K562 (cell line): ENCODE results near the gene RYR1. TPM values are rescaled to one million over a fixed set of nuclear protein-coding genes. Genes with fewer than 3 reads are reported as not detected.

ENCODE experiments used
- ASH1L ChIP-seq: fragments of 450-650 bp; IDR thresholded peaks from 2 replicates; pipeline ENCODE4 v1.6.1; 2018; ENCODE audit warnings: borderline replicate concordance, mild to moderate bottlenecking, low read depth; ENCODE audit not compliant: partially characterized antibody
- COPS2 ChIP-seq: fragments of 450-650 bp; conservative IDR thresholded peaks from 2 replicates; pipeline ENCODE4 v1.6.1; 2016; ENCODE audit warnings: mild to moderate bottlenecking, moderate library complexity
- CREB1 ChIP-seq, 2 experiments: sonication (generic) in 1 of 2; formaldehyde crosslinking in 1 of 2; IDR thresholded peaks; 2 replicates each; pipeline versions ENCODE4 v1.6.1 to v1.8.0; 2012 to 2022; ENCODE audit warnings: inconsistent platforms in 1 of 2, mild to moderate bottlenecking in 1 of 2, missing genetic modification reagents in 1 of 2, moderate library complexity in 1 of 2
- EZH2 ChIP-seq: IDR thresholded peaks from 2 replicates; pipeline ENCODE4 v1.6.1; 2012; ENCODE audit warnings: low read depth, mild to moderate bottlenecking, inconsistent platforms, low read length, borderline replicate concordance
- FOXA3 ChIP-seq, 2 experiments: fragments of 450-650 bp in 1 of 2; sonication (generic) in 1 of 2; formaldehyde crosslinking; IDR thresholded peaks in 1 of 2; conservative IDR thresholded peaks in 1 of 2; 2 replicates each; pipeline versions ENCODE4 v1.4.0 to v1.8.0; 2020 to 2022; ENCODE audit warnings: mild to moderate bottlenecking in 2 of 2, missing genetic modification reagents in 1 of 2
- MYC ChIP-seq, 2 experiments: fragments of 250-450 bp in 1 of 2; sonication (Bioruptor Pico) in 1 of 2; IDR thresholded peaks; 2 replicates each; pipeline versions ENCODE4 v1.5.1 to v1.6.1; 2012 to 2021; ENCODE audit warnings: low read depth in 2 of 2, borderline replicate concordance in 1 of 2, improper control_type of control experiment in 1 of 2, low read length in 1 of 2, mild to moderate bottlenecking in 1 of 2, moderate library complexity in 1 of 2
- NFE2 ChIP-seq: IDR thresholded peaks from 2 replicates; pipeline ENCODE4 v1.6.1; 2014; ENCODE audit warnings: antibody characterized with exemption, low read depth
- SMARCA5 ChIP-seq: fragments of 450-650 bp; IDR thresholded peaks from 2 replicates; pipeline ENCODE4 v1.6.1; 2016
- TFAM ChIP-seq: fragments of 250-450 bp; sonication (Bioruptor Pico); conservative IDR thresholded peaks from 2 replicates; pipeline ENCODE4 v1.5.0; 2021; ENCODE audit warnings: mild to moderate bottlenecking, moderate library complexity
- ZNF146 ChIP-seq: IDR thresholded peaks from one replicate; pipeline ENCODE4 v1.6.1; 2018; ENCODE audit warnings: missing compliant biosample characterization; ENCODE audit not compliant: unreplicated experiment
- ZNF165 ChIP-seq: fragments of 250-450 bp; sonication (Bioruptor Pico); IDR thresholded peaks from 2 replicates; pipeline ENCODE4 v1.4.0; 2020; ENCODE audit warnings: borderline replicate concordance
- ZNF212 ChIP-seq: fragments of 450-650 bp; formaldehyde crosslinking; IDR thresholded peaks from 2 replicates; pipeline ENCODE4 v1.4.0; 2020; ENCODE audit warnings: mild to moderate bottlenecking
- ZNF274 ChIP-seq: IDR thresholded peaks from 2 replicates; pipeline ENCODE4 v1.6.1; 2011; ENCODE audit warnings: low read depth, mild to moderate bottlenecking, low read length, moderate library complexity, borderline replicate concordance
- ZNF444 ChIP-seq: fragments of 250-450 bp; sonication (Bioruptor Pico); IDR thresholded peaks from 2 replicates; pipeline ENCODE4 v1.4.0; 2020; ENCODE audit warnings: mild to moderate bottlenecking, moderate library complexity
- ZNF445 ChIP-seq: fragments of 250-450 bp; sonication (Bioruptor Pico); IDR thresholded peaks from 2 replicates; pipeline ENCODE4 v1.4.0; 2020; ENCODE audit warnings: low read depth, mild to moderate bottlenecking, moderate library complexity
- ZNF507 ChIP-seq: conservative IDR thresholded peaks from 2 replicates; pipeline ENCODE4 v1.6.1; 2017; ENCODE audit warnings: missing genetic modification characterization, missing compliant biosample characterization
- ZNF695 ChIP-seq: fragments of 450-650 bp; formaldehyde crosslinking; IDR thresholded peaks from 2 replicates; pipeline ENCODE4 v1.4.0; 2020; ENCODE audit warnings: mild to moderate bottlenecking, moderate library complexity
- ZNF76 ChIP-seq: fragments of 250-450 bp; sonication (Bioruptor Pico); IDR thresholded peaks from 2 replicates; pipeline ENCODE4 v1.4.0; 2020; ENCODE audit warnings: mild to moderate bottlenecking, moderate library complexity, borderline replicate concordance
- ZZZ3 ChIP-seq: fragments of 450-650 bp; IDR thresholded peaks from 2 replicates; pipeline ENCODE4 v1.6.1; 2016; ENCODE audit warnings: antibody characterized with exemption, mild to moderate bottlenecking, moderate library complexity
- polyA plus RNA-seq, 8 experiments: library from polyadenylated mRNA; depleted of rRNA in 4 of 8; stranded (reverse) in 5 of 8; unstranded in 3 of 8; fragments of >200 nt; fragmentation: Nextera tagmentation in 2 of 8; fragmentation: Illumina TruSeq in 1 of 8; extraction: Ambion mirVana in 2 of 8; extraction: Trizol in 1 of 8; gene quantifications; 2 replicates each; pipeline versions ENCODE4 v1.2.1 to v1.2.3, GENCODE V29; 2011 to 2014; ENCODE audit warnings: inconsistent platforms in 1 of 8, missing spikeins in 1 of 8
- total RNA-seq, 7 experiments: library from RNA; depleted of rRNA in 6 of 7; stranded (reverse); fragments of >200 nt in 6 of 7; fragmentation: Illumina TruSeq in 2 of 7; extraction: Trizol in 2 of 7; gene quantifications; 2 replicates each; pipeline versions ENCODE4 v1.2.1 to v1.2.3, GENCODE V29; 2011 to 2021; ENCODE audit warnings: low replicate concordance in 1 of 7
- TF ChIP-seq, protein P1 (sequence below): conservative IDR thresholded peaks from 2 replicates; pipeline ENCODE4 v1.6.1; 2011; ENCODE audit warnings: low read depth, mild to moderate bottlenecking, low read length; ENCODE audit not compliant: control insufficient read depth
- TF ChIP-seq, protein P2 (sequence below): sonication (generic); formaldehyde crosslinking; IDR thresholded peaks from 2 replicates; pipeline ENCODE4 v1.8.0; 2022; ENCODE audit warnings: mild to moderate bottlenecking, missing genetic modification reagents
- TF ChIP-seq, protein P3 (sequence below): sonication (generic); formaldehyde crosslinking; IDR thresholded peaks from 2 replicates; pipeline ENCODE4 v1.4.0; 2020; ENCODE audit warnings: mild to moderate bottlenecking, missing genetic modification reagents
- TF ChIP-seq, protein P4 (sequence below): sonication (generic); formaldehyde crosslinking; IDR thresholded peaks from 2 replicates; pipeline ENCODE4 v1.8.1; 2022; ENCODE audit warnings: missing genetic modification reagents

The RYR1 gene
- total and polyA plus RNA-seq, 9 of the 15 experiments (the other 6 are each of a cell fraction or from before 2014, with no cell fraction given), result 0.11 to 7.4 (median 3.7) TPM

DNA sequence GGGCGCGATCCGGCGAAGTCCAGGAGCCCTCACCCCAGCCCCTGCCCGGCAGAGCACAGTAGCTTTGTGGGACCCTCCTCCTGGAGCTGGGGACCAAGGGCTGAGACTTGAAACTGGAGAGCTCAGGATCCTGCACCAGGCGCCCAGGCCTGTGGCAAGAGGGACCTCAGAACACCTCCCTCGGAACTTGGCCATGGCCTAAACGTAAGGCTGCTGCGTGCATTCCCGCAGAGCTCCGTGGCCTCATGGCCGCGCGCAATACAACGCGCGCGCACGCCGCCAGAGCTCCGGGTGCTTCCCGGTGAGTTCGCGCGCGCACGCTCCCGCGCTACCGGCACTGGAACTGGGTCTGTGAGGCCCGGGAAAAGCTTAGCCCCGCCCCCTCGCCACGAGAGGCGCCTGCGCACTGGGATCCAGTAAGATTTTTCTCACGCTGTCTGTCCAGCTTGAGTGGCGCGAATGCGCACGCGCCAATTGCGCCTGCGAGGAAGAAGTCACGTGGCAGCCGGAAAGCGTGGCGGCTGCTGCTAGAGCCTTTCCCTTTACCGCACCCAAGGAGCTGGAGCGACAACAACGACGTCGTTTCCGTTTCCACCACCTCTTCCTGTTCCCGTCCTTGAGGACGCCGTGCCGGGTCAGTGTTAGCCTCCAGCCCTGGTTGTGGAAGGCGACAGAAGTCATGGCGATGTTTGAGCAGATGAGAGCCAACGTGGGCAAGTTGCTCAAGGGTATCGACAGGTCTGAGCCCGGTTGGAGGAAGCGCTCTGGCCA is 185.3 kb downstream of the RYR1 start, which contains the start of gene EIF3K (continued):
- TF ChIP-seq MYC (IDR thresholded peaks at IDR 0.05; ENCODE audit: low read depth, low read length) (peak; percentile 88), MYC (CRISPR knock-in tag; IDR thresholded peaks at IDR 0.05; ENCODE audit: borderline replicate concordance, low read depth) (no peak), ZNF507 (tag) (no peak), TFAM (no peak), NFE2 (no peak), ZNF445 (CRISPR knock-in tag) (no peak), ZNF695 (CRISPR knock-in tag) (no peak), FOXA3 (CRISPR knock-in tag; conservative IDR thresholded peaks at IDR 0.05 in 1 of 2, IDR thresholded peaks at IDR 0.05 in 1 of 2) (no peak), COPS2 (no peak), EZH2 (no peak), ZNF146 (no peak), ZNF274 (no peak), ASH1L (no peak), SMARCA5 (no peak), CREB1 (IDR thresholded peaks at IDR 0.05) (peak; percentile 83), CREB1 (CRISPR knock-in tag; IDR thresholded peaks at IDR 0.05) (peak; percentile 81), ZNF165 (CRISPR knock-in tag) (peak; percentile 45; the same call in 1 of the 2 replicates), ZZZ3 (no peak), ZNF76 (CRISPR knock-in tag) (peak; percentile 71; the same call in 1 of the 2 replicates), ZNF212 (CRISPR knock-in tag) (no peak), ZNF444 (no peak)
- TF ChIP-seq, protein P1, sequence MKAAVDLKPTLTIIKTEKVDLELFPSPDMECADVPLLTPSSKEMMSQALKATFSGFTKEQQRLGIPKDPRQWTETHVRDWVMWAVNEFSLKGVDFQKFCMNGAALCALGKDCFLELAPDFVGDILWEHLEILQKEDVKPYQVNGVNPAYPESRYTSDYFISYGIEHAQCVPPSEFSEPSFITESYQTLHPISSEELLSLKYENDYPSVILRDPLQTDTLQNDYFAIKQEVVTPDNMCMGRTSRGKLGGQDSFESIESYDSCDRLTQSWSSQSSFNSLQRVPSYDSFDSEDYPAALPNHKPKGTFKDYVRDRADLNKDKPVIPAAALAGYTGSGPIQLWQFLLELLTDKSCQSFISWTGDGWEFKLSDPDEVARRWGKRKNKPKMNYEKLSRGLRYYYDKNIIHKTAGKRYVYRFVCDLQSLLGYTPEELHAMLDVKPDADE, result no peak; the same call in none of the 2 replicates
- TF ChIP-seq, protein P2, sequence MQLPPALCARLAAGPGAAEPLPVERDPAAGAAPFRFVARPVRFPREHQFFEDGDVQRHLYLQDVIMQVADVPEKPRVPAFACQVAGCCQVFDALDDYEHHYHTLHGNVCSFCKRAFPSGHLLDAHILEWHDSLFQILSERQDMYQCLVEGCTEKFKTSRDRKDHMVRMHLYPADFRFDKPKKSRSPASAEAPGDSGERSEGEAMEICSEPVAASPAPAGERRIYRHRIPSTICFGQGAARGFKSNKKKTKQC (CRISPR knock-in tag), result no peak
- TF ChIP-seq, protein P3, sequence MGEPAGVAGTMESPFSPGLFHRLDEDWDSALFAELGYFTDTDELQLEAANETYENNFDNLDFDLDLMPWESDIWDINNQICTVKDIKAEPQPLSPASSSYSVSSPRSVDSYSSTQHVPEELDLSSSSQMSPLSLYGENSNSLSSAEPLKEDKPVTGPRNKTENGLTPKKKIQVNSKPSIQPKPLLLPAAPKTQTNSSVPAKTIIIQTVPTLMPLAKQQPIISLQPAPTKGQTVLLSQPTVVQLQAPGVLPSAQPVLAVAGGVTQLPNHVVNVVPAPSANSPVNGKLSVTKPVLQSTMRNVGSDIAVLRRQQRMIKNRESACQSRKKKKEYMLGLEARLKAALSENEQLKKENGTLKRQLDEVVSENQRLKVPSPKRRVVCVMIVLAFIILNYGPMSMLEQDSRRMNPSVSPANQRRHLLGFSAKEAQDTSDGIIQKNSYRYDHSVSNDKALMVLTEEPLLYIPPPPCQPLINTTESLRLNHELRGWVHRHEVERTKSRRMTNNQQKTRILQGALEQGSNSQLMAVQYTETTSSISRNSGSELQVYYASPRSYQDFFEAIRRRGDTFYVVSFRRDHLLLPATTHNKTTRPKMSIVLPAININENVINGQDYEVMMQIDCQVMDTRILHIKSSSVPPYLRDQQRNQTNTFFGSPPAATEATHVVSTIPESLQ (CRISPR knock-in tag), result 0 out of 2 replicates have a peak, but pooled peaks have one; percentile 50
- TF ChIP-seq, protein P4, sequence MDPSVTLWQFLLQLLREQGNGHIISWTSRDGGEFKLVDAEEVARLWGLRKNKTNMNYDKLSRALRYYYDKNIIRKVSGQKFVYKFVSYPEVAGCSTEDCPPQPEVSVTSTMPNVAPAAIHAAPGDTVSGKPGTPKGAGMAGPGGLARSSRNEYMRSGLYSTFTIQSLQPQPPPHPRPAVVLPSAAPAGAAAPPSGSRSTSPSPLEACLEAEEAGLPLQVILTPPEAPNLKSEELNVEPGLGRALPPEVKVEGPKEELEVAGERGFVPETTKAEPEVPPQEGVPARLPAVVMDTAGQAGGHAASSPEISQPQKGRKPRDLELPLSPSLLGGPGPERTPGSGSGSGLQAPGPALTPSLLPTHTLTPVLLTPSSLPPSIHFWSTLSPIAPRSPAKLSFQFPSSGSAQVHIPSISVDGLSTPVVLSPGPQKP, result no peak
